Measurements from ENCODE around the gene OSBPL2. TPM values are rescaled to one million over a fixed set of nuclear protein-coding genes. Genes with fewer than 3 reads are reported as not detected.

The OSBPL2 gene
- polyA plus RNA-seq, 1 donor (not counting 4 experiments of a cell fraction or from before 2014, with no cell fraction given), result 15.9 TPM

GRCh38 chr20:62227977-62228958 is 10.1 kb upstream of the OSBPL2 start:
- H3K9ac ChIP-seq (ENCODE audit: control insufficient read depth, extremely low read depth, insufficient read depth, low read length), result no peak overlapping the region
- H3K4me1 ChIP-seq (ENCODE audit: control insufficient read depth, extremely low read depth, insufficient read depth, low read length), result no peaks in the 10 kb centered on the region
- no peaks in the 10 kb centered on the region for H3K36me3 ChIP-seq (ENCODE audit: control insufficient read depth in 2 of 2, extremely low read depth in 1 of 2, insufficient read depth in 2 of 2, low read length in 2 of 2)
- H3K79me2 ChIP-seq (ENCODE audit: control insufficient read depth, insufficient read depth, low read length), result no peaks in the 10 kb centered on the region
- no peak overlapping the region for H3K4me2 ChIP-seq (ENCODE audit: control insufficient read depth, extremely low read depth, insufficient read depth, low read depth, low read length)
- no peaks in the 10 kb centered on the region for H3K9me3 ChIP-seq (ENCODE audit: control insufficient read depth, low read depth, low read length)
- dilution Hi-C loops (cut with MboI; ENCODE audit: extremely low pct_ligation_motif_present, low sequenced_read_pairs), result no loop called here
- FAIRE-seq (no peak), DNase-seq (ENCODE audit: low read depth, low spot score) (peak; percentile 44)
- TF ChIP-seq EZH2 (IDR thresholded peaks at IDR 0.05; ENCODE audit: low read length), result peak; percentile 34
- no peak for TF ChIP-seq CTCF (optimal IDR thresholded peaks at IDR 0.05 in 1 of 3, IDR thresholded peaks at IDR 0.05 in 1 of 3, conservative IDR thresholded peaks at IDR 0.05 in 1 of 3; ENCODE audit: extremely low read depth in 1 of 3, insufficient read depth in 2 of 3, low read length in 3 of 3)
- H3K27ac ChIP-seq (ENCODE audit: control insufficient read depth, insufficient read depth, low read length), result no peak overlapping the region
- H3K27me3 ChIP-seq (ENCODE audit: control insufficient read depth, extremely low read depth, insufficient read depth, low read length), result peaks cover 77% of the 10 kb centered on the region
- no peak overlapping the region for H3K4me3 ChIP-seq (ENCODE audit: control insufficient read depth in 2 of 3, extremely low read depth in 1 of 3, insufficient read depth in 2 of 3, low read depth in 1 of 3, low read length in 3 of 3)
- H3K9me1 ChIP-seq (ENCODE audit: control insufficient read depth, extremely low read depth, insufficient read depth, low read length), result no peaks in the 10 kb centered on the region
- peaks cover 5% of the 10 kb centered on the region for H4K20me1 ChIP-seq (ENCODE audit: control insufficient read depth, extremely low read depth, insufficient read depth, low read length)
- no peak overlapping the region for H2AFZ ChIP-seq (ENCODE audit: control insufficient read depth, low read length)

- peaks cover 5% of the 10 kb centered on the region for H4K20me1 ChIP-seq (ENCODE audit: control insufficient read depth, extremely low read depth, insufficient read depth, low read length)
- H3K9me1 ChIP-seq (ENCODE audit: control insufficient read depth, extremely low read depth, insufficient read depth, low read length), result no peaks in the 10 kb centered on the region
- no peaks in the 10 kb centered on the region for H3K79me2 ChIP-seq (ENCODE audit: control insufficient read depth, insufficient read depth, low read length)
- H3K27me3 ChIP-seq (ENCODE audit: control insufficient read depth, extremely low read depth, insufficient read depth, low read length), result peaks cover 79% of the 10 kb centered on the region
- H3K27ac ChIP-seq (ENCODE audit: control insufficient read depth, insufficient read depth, low read length), result no peak overlapping the region
- no peak overlapping the region for H3K9ac ChIP-seq (ENCODE audit: control insufficient read depth, extremely low read depth, insufficient read depth, low read length)
- peaks cover 4% of the 10 kb centered on the region for H3K9me3 ChIP-seq (ENCODE audit: control insufficient read depth, low read depth, low read length)
- H3K4me2 ChIP-seq (ENCODE audit: control insufficient read depth, extremely low read depth, insufficient read depth, low read depth, low read length), result no peak overlapping the region
- no peaks in the 10 kb centered on the region for H3K36me3 ChIP-seq (ENCODE audit: control insufficient read depth in 2 of 2, extremely low read depth in 1 of 2, insufficient read depth in 2 of 2, low read length in 2 of 2)
- FAIRE-seq (no peak), DNase-seq (ENCODE audit: low read depth, low spot score) (no peak)
- H2AFZ ChIP-seq (ENCODE audit: control insufficient read depth, low read length), result no peak overlapping the region
- H3K4me3 ChIP-seq (ENCODE audit: control insufficient read depth in 2 of 3, extremely low read depth in 1 of 3, insufficient read depth in 2 of 3, low read depth in 1 of 3, low read length in 3 of 3), result no peak overlapping the region
- no peak for TF ChIP-seq EZH2 (IDR thresholded peaks at IDR 0.05; ENCODE audit: low read length)
- TF ChIP-seq CTCF (optimal IDR thresholded peaks at IDR 0.05 in 1 of 3, IDR thresholded peaks at IDR 0.05 in 1 of 3, conservative IDR thresholded peaks at IDR 0.05 in 1 of 3; ENCODE audit: extremely low read depth in 1 of 3, insufficient read depth in 2 of 3, low read length in 3 of 3), result no peak
- dilution Hi-C loops (cut with MboI; ENCODE audit: extremely low pct_ligation_motif_present, low sequenced_read_pairs), result no loop called here
- no peaks in the 10 kb centered on the region for H3K4me1 ChIP-seq (ENCODE audit: control insufficient read depth, extremely low read depth, insufficient read depth, low read length)
Measured at GRCh38 chr20:62228982-62229545, 9.3 kb upstream of the OSBPL2 start.

Data from keratinocyte (primary cell).